Hematopoietic multipotent progenitor cell treated with erythropoietin and hydrocortisone succinate and interleukin-3 and kit ligand, for 17 days (in vitro differentiated cells): ENCODE results near the gene PI4K2A.
"Not testable (repeated sequence)": the region's sequence is repeated elsewhere in the genome, so short reads cannot be mapped to it uniquely, and the experiment has no call there.

Experiments used
- DNase-seq: peaks from one replicate; pipeline ENCODE4 v3.0.0-alpha.2; 2015; ENCODE audit warnings: low spot score

Gene PI4K2A

DNA sequence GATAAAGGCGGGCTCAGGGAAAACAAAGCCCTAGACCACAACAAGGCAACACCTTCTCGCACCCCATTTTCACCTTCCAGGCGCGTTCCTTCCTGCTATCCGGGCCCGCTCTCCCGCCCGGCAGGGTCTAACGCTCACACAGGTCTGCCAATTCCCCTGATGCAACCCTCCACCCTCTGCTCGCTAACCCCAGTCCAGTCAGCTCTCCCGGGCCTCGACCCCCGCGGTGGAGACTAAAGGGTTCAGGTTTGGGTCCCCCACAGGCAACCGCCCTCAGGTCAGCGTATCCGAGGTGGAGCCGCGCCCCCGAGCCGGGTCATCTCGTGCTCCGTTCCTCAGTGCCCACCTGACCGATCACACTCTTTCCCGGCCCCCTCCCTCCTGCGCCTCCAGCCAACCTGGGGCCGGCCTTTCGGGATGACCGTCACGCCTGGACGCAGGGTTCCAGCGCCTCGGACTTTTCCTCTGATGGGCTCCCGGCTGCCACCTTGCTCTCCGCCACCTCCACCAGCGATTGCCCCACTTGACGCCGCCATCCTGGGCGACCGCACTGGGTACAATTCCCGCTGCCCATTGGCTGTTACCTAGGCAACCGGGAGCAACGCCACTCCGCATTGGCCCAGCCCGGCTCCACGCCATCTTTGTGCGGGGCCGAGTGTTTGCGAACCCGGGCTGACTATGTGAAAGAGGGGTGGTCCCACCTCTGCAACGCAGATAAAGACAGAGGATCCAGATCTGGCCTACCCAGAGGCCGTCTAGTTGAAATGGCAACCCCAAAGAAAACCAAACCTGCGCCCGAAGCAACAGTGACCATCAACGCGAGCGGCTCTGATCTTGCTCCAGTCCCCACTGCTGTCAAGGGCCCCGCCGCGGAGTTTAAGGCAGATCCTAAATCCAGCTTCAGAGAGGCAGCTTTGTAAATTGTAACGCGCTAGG, 7.3 kb upstream of the PI4K2A start, which contains the start of gene MORN4:
Gene MORN4 (minus strand): TSS at position 552 of the 936 bp plus-strand sequence. CDS start 13,847 bp downstream, outside the sequence.
- peak; percentile 96 for DNase-seq

GRCh38 chr10:97633921-97634320, 6.5 kb upstream of the PI4K2A start:
- DNase-seq, result peak; percentile 70

- no peak for DNase-seq
Observed at GRCh38 chr10:97635577-97635976, 4.9 kb upstream of the PI4K2A start.

DNA sequence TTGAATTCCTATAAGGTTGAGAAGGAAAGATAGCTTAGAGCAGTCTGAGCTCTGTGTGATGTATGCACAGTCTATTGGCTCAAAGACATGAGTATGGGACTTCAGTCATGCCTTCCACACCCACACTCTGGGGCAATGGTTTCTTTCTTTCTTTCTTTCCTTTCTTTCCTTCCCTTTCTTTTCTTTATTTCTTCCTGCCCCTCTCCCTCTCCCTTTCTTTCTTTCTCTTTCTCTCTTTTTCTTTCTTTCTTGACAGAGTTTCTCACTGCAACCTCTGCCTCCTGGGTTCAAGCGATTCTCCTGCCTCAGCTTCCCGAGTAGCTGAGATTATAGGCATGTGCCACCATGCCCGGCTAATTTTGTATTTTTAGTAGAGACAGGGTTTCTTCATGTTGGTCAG, 1.4 kb upstream of the PI4K2A start:
- not testable (repeated sequence) for DNase-seq

- DNase-seq, result peak; percentile 68
Observed at GRCh38 chr10:97640868-97641811, 669 bp downstream of the PI4K2A start.

GRCh38 chr10:97642471-97643159, 2.1 kb downstream of the PI4K2A start:
- DNase-seq, result not testable (repeated sequence)

DNA sequence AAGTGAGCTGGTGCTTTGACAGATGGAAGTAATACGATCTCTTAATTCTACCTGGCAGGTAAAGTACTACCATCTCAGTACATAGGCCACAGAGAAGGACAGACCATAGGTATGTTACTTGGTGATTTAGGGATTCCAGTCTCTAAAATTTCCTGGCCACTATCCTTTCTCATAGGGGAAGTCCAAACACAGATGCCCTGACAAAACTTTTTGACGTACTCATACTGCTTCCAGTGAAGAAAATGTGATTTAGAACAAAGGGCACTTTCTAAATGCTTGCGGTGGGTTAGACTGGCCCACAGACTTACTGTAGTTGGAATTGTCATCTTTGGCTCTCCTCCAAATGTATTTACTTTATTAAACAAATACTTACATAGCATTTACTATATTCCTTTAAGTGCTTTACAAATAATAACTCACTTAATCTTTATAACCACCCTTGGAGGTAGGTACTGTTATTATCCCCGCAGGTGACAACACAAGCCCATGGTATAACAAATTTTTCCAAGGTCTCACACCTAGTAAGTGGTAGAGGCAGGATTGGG, 3.0 kb downstream of the PI4K2A start:
- no peak for DNase-seq

- no peak for DNase-seq
Observed at GRCh38 chr10:97644936-97645335, 4.5 kb downstream of the PI4K2A start.

DNA sequence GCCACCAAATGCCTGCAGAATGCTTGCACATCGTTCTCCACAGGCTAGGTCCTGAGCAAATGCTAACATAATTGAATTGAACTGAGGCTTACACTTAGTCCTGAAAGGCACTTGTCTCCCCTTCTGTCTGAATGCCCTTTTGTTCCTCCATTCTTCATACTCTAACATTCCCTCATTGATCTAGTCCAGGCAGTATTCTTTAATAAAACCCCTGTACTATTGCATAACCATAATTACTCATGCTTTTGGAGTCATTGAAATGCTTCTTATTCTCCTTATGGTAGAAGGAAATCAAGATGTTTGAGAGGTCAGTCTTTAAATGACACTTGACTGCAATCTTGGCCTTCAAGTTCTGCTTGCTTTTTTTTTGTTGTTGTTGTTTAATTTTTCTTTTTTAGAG, 7.1 kb downstream of the PI4K2A start:
- no peak for DNase-seq

- peak; percentile 75 for DNase-seq
Observed at GRCh38 chr10:97648562-97649404, 8.3 kb downstream of the PI4K2A start.

- not testable (repeated sequence) for DNase-seq
Observed at GRCh38 chr10:97649405-97649750, 8.9 kb downstream of the PI4K2A start.

- no peak for DNase-seq
Observed at GRCh38 chr10:97650726-97651125, 10.3 kb downstream of the PI4K2A start.

GRCh38 chr10:97651773-97652172, 11.3 kb downstream of the PI4K2A start:
- DNase-seq, result peak; percentile 65

DNA sequence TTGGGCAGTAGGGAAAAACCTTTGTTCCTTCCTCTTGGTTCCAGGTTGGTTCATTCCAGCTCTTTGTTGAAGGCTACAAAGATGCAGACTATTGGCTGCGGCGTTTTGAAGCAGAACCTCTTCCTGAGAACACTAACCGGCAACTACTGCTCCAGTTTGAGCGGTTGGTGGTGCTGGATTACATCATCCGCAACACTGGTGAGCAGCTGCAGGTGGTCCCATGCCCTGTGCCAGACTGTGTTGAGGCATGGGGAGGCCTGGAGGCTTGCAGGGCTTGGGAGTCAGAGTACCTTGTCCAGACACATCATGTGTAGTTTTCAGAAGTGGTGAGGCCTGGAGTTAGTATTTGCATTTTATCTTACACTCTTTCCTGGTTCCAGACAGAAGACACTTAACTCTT, 16.3 kb downstream of the PI4K2A start:
- DNase-seq, result no peak

DNA sequence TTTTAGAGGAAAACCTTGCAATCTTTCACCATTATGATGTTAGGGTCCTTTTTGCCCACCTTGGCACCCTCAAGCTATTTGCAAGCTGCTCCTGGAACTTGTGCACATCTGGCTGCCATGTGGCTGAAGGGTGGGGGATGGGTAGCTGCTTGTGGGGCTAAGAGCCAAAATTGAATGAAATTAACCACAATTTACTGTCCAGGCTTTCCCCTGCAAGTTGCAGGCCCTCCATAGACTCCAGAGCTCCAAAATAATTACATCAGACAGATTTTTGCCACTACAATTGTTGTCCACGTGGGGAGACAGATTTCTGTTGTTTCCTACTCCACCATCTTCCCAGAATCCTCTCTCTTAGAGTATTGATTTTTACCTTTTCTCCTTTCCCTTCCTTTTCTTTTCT, 19.1 kb downstream of the PI4K2A start:
- no peak for DNase-seq

DNA sequence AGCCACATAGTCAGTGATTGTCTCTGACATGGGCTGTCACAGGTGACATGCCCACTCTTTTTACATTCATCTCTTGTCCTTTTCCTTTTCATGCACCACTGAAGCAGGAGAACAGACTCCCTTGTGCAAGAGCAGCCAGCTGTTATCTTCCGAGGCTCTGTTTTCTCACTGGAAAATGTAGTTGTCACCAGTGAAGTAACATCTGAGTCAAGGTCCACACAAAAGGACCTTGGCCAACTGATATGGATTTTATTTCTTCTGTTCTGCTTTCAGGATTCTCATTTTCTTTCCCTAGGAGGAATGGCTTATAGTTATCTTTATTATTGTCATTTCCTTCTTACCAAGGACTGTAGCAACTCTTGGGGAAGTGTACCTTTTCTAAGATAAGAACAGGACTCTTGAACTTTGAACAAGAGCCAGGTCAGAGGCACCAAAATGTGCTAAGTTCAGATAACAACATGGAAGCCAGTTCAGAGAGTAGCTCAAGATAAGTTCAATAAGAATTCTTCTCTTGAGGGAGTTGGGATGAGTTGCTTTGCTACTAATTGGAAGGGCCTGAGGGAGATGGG, 23.9 kb downstream of the PI4K2A start:
- DNase-seq, result peak; percentile 69

- no peak for DNase-seq
Observed at GRCh38 chr10:97666992-97667391, 26.5 kb downstream of the PI4K2A start.

- DNase-seq, result no peak
Observed at GRCh38 chr10:97667463-97667862, 27.0 kb downstream of the PI4K2A start.

DNA sequence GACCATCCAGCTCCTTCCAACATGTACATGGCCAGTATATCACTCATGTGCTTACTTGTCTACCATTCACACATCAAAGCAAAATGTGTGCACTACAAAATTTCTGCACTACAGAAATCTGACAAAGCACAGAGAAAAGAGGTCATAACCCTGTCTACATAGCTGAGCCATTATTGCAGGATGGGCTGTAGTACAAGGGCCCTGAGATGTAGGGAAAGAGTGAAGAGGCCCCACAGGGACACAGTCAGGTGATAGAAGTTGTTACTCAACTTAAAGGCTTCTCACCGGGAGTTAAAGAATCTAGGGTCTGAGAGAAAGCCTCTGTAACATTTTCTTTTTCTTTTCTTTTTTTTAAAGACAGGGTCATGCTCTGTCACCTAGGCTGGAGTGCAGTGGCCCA, 29.1 kb downstream of the PI4K2A start:
- DNase-seq, result no peak

DNA sequence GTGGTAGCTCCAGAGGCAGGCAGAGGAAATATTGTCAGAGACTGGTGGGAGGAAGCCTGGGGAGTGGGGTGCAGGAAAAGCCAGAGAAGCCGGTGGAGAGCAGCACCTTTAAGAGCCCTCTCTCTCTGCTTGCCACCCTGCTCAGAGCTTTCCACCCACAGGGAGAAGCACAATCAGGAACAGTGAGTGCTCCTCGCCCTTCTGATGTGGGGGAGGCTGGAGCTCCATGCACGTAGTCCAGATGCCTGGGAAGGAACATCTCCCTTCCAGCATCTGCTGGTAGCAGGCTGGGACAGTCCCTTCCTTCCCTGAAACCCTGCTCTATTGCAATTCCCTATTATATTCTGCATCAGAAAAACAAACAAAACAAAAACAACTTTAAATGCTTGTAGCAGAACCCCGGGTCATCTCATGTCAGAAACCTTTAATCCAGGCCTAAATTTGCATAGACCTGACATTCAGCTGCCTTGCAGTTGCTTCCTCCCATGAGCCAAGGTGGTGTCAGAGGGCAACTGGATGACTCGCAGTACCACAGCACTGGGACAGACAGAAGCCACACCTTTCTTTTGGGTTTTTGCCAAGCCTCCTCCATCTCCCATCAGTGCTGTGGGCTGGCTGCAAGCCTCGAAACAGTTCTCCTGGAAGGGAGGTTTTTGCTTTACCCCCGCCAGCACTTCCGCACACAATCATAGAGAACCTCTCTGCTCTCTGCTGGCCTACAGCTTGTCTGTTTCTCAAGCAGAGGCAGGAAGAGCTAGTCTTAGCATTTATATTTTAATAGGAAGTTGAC, 33.5 kb downstream of the PI4K2A start:
- peak; percentile 90 for DNase-seq
